WI38 (cell line): Measurements from ENCODE around the gene CTSH.

Source experiments
- H3K4me3 ChIP-seq: 2 replicates; pipeline ENCODE4 v1.5.1; 2011; ENCODE audit warnings: low read depth, mild to moderate bottlenecking, control low read depth, low read length
- TF ChIP-seq, protein P1 (sequence below): IDR thresholded peaks from 2 replicates; pipeline ENCODE4 v1.5.1; 2012; ENCODE audit warnings: low read depth, mild to moderate bottlenecking, control low read depth, low read length

CTSH gene

GRCh38 chr15:78923480-78924360 is 21.1 kb downstream of the CTSH start:
- H3K4me3 ChIP-seq, result no peak overlapping the region
- TF ChIP-seq, protein P1, sequence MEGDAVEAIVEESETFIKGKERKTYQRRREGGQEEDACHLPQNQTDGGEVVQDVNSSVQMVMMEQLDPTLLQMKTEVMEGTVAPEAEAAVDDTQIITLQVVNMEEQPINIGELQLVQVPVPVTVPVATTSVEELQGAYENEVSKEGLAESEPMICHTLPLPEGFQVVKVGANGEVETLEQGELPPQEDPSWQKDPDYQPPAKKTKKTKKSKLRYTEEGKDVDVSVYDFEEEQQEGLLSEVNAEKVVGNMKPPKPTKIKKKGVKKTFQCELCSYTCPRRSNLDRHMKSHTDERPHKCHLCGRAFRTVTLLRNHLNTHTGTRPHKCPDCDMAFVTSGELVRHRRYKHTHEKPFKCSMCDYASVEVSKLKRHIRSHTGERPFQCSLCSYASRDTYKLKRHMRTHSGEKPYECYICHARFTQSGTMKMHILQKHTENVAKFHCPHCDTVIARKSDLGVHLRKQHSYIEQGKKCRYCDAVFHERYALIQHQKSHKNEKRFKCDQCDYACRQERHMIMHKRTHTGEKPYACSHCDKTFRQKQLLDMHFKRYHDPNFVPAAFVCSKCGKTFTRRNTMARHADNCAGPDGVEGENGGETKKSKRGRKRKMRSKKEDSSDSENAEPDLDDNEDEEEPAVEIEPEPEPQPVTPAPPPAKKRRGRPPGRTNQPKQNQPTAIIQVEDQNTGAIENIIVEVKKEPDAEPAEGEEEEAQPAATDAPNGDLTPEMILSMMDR, result no peak

DNA sequence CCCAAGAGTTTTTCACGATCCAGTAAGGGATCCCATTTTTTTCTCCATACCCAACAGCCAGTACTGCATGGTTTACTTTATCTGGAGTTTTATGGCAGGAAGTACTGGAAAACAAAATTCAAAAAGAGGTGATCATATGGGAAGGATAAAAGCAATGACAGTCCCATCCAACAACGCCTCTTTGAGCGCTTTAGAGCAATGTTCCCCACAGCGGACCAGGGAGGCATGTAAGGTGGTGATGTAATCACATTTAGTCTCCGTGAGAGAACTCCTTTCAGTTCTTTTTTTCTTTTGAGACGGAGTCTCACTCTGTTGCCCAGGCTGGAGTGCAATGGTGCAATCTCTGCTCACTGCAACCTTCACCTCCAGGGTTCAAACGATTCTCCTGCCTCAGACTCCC is 21.8 kb downstream of the CTSH start:
- TF ChIP-seq, protein P1, result no peak

DNA sequence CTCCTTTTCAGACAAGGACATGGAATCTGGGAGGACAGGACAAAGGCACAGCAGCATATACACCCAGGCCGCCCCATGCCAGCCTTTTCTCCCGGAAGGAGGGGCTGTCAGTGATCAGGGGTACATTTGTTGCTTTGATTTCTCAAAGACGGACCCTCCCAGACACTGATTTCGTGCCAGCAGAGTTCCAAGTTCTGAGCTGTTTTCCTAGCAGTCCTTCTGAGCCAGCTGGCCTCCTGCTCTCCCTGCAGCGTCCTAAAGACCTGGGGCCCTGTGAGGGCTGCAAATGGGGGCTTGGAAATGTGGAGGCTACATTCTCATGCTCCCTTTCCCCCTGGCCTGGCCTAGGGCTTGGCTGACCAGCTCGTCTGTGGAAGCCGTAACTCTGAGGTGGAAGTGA is 22.3 kb downstream of the CTSH start:
- H3K4me3 ChIP-seq, result no peak overlapping the region
- TF ChIP-seq, protein P1, result no peak

More for the DNA sequence above, 21.8 kb downstream of the CTSH start:
- no peak overlapping the region for H3K4me3 ChIP-seq

- H3K4me3 ChIP-seq, result no peak overlapping the region
- TF ChIP-seq, protein P1, result no peak
Observed at GRCh38 chr15:78921940-78922339, 22.9 kb downstream of the CTSH start.

- TF ChIP-seq, protein P1, result no peak
- no peak overlapping the region for H3K4me3 ChIP-seq
Observed at GRCh38 chr15:78921517-78921916, 23.3 kb downstream of the CTSH start.

- H3K4me3 ChIP-seq, result no peak overlapping the region
- TF ChIP-seq, protein P1, result no peak
Observed at GRCh38 chr15:78917888-78918287, 27.0 kb downstream of the CTSH start.

- TF ChIP-seq, protein P1, result no peak
- no peak overlapping the region for H3K4me3 ChIP-seq
Observed at GRCh38 chr15:78916088-78916487, 28.8 kb downstream of the CTSH start.
